ENCODE results near the gene FAM149A. TPM values are rescaled to one million over a fixed set of nuclear protein-coding genes. Genes with fewer than 3 reads are reported as not detected.
A peak's percentile ranks its signal among the peaks of the same experiment; 100 is the strongest.

Gene FAM149A
- total RNA-seq, 1 donor from 2014 or later, result 13.9 TPM

DNA sequence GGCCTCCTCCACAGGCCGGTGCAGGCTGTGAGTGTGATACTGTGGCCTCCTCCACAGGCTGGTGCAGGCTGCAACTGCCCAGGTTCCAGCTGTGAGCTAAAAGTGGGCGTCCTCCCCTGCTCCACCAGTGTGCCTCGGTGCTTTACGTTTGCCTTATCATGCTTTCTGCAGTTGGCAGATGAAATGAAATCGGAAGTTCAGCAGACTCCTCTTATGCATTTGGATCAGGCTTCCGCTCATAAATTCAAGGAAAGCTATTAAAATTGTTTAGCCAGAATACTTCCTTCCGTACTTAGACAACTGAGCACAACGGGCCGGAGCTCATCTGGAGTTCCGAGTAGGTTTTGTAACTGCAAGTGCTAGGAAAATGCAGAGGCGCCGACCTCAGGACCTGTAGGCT, 98.9 kb downstream of the FAM149A start:
- TF ChIP-seq, protein P1, sequence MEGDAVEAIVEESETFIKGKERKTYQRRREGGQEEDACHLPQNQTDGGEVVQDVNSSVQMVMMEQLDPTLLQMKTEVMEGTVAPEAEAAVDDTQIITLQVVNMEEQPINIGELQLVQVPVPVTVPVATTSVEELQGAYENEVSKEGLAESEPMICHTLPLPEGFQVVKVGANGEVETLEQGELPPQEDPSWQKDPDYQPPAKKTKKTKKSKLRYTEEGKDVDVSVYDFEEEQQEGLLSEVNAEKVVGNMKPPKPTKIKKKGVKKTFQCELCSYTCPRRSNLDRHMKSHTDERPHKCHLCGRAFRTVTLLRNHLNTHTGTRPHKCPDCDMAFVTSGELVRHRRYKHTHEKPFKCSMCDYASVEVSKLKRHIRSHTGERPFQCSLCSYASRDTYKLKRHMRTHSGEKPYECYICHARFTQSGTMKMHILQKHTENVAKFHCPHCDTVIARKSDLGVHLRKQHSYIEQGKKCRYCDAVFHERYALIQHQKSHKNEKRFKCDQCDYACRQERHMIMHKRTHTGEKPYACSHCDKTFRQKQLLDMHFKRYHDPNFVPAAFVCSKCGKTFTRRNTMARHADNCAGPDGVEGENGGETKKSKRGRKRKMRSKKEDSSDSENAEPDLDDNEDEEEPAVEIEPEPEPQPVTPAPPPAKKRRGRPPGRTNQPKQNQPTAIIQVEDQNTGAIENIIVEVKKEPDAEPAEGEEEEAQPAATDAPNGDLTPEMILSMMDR (IDR thresholded peaks at IDR 0.05), result no peak
- no peaks in the 10 kb centered on the region for H3K4me1 ChIP-seq
- peak overlapping the region in 1 of 2 donors; percentile 2 for H3K4me3 ChIP-seq
- no peak for DNase-seq (ENCODE audit: low spot score in 2 of 2)
- H3K27me3 ChIP-seq, result no peaks in the 10 kb centered on the region
- H3K9me3 ChIP-seq, result no peaks in the 10 kb centered on the region
- peak overlapping the region in 1 of 2 donors; percentile 48 for H3K27ac ChIP-seq
- intact Hi-C loops (cut with DNase I), result no loop called here
- H3K36me3 ChIP-seq, result peaks cover 0 to under 1% of the 10 kb centered on the region in 2 donors

DNA sequence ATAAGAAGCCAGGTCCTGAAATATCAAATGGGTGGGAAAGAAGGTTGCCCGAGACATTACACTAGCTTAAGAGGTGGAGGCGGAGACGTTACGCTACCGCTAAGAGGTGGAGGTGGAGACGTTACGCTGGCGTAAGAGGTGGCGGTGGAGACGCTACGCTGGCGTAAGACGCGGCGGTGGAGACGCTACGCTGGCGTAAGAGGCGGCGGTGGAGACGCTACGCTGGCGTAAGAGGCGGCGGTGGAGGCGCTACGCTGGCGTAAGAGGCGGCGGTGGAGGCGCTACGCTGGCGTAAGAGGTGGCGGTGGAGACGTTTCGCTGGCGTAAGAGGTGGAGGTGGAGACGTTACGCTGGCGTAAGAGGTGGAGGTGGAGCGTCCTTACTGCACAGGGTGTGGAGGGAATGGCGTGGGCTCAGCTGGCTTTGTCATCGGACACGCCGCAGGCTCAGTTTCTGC, 99.6 kb downstream of the FAM149A start:
- intact Hi-C loops (cut with DNase I), result no loop called here
- Histone ChIP-seq H3K27me3 (no peaks in the 10 kb centered on the region), H3K9me3 (no peaks in the 10 kb centered on the region), H3K4me3 (peak overlapping the region in 1 of 2 donors; percentile 40), H3K4me1 (no peaks in the 10 kb centered on the region), H3K27ac (peak overlapping the region in 1 of 2 donors; percentile 55), H3K36me3 (peaks cover 3 to 4% of the 10 kb centered on the region in 2 donors)
- TF ChIP-seq, protein P1 (IDR thresholded peaks at IDR 0.05), result no peak
- peak in 1 of 2 donors; percentile 72 for DNase-seq (ENCODE audit: low spot score in 2 of 2)

GRCh38 chr4:186204686-186205085, 100.2 kb downstream of the FAM149A start:
- Histone ChIP-seq H3K4me3 (peak overlapping the region in 1 of 2 donors; percentile 40), H3K27me3 (no peaks in the 10 kb centered on the region), H3K9me3 (no peaks in the 10 kb centered on the region), H3K27ac (peak overlapping the region in 1 of 2 donors; percentile 55), H3K36me3 (peaks cover 8 to 10% of the 10 kb centered on the region in 2 donors), H3K4me1 (no peaks in the 10 kb centered on the region)
- intact Hi-C loops (cut with DNase I), result no loop called here
- TF ChIP-seq, protein P1 (IDR thresholded peaks at IDR 0.05), result no peak
- DNase-seq (ENCODE audit: low spot score in 2 of 2), result no peak

- Histone ChIP-seq H3K27ac (no peak overlapping the region), H3K9me3 (no peaks in the 10 kb centered on the region), H3K27me3 (no peaks in the 10 kb centered on the region), H3K36me3 (peaks cover 13 to 14% of the 10 kb centered on the region in 2 donors), H3K4me3 (no peak overlapping the region), H3K4me1 (no peaks in the 10 kb centered on the region)
- no peak for DNase-seq (ENCODE audit: low spot score in 2 of 2)
- intact Hi-C loops (cut with DNase I), result no loop called here
- TF ChIP-seq, protein P1 (IDR thresholded peaks at IDR 0.05), result no peak
Observed at GRCh38 chr4:186205156-186205555, 100.7 kb downstream of the FAM149A start.

GRCh38 chr4:186216465-186217024, 112.0 kb downstream of the FAM149A start:
- no peaks in the 10 kb centered on the region for H3K36me3 ChIP-seq
- intact Hi-C loops (cut with DNase I), result no loop called here
- DNase-seq (ENCODE audit: low spot score in 2 of 2), result no peak
- no peak overlapping the region for H3K4me3 ChIP-seq
- H3K27ac ChIP-seq, result no peak overlapping the region
- TF ChIP-seq, protein P1 (IDR thresholded peaks at IDR 0.05), result no peak
- no peaks in the 10 kb centered on the region for H3K27me3 ChIP-seq
- no peaks in the 10 kb centered on the region for H3K9me3 ChIP-seq
- H3K4me1 ChIP-seq, result no peaks in the 10 kb centered on the region

Measured in ascending aorta (tissue), 2 donors.